RWPE2 (cell line): Measurements from ENCODE around the gene CRYBG1.

ENCODE experiments used
- ATAC-seq: fragments of 200-7000 bp; cut with Tn5 transposase; 3 replicates; pipeline ENCODE4 v1.9.1; 2021; ENCODE audit warnings: low read depth
- DNase-seq: peaks from one replicate; pipeline ENCODE4 v3.0.0-alpha.2; 2020; ENCODE audit warnings: low spot score
- H3K27ac ChIP-seq: fragments of 450-650 bp; 2 replicates; pipeline ENCODE4 v1.5.1; 2017; ENCODE audit warnings: mild to moderate bottlenecking; ENCODE audit not compliant: poor library complexity, severe bottlenecking
- H3K27me3 ChIP-seq: fragments of 250-450 bp; sonication (Bioruptor Pico); 2 replicates; pipeline ENCODE4 v1.5.1; 2021; ENCODE audit warnings: mild to moderate bottlenecking, moderate library complexity; ENCODE audit not compliant: insufficient read depth, poor library complexity, severe bottlenecking
- H3K36me3 ChIP-seq: fragments of 250-450 bp; sonication (Bioruptor Pico); 2 replicates; pipeline ENCODE4 v1.5.1; 2020; ENCODE audit warnings: low read depth, mild to moderate bottlenecking, moderate library complexity
- H3K4me1 ChIP-seq: fragments of 250-450 bp; sonication (Bioruptor Pico); 2 replicates; pipeline ENCODE4 v1.5.1; 2021; ENCODE audit warnings: mild to moderate bottlenecking, moderate library complexity; ENCODE audit not compliant: insufficient read depth, poor library complexity, severe bottlenecking
- H3K4me3 ChIP-seq: fragments of 250-450 bp; sonication (Bioruptor Pico); 2 replicates; pipeline ENCODE4 v1.5.1; 2021; ENCODE audit warnings: mild to moderate bottlenecking, moderate library complexity; ENCODE audit not compliant: severe bottlenecking
- H3K9me3 ChIP-seq: fragments of 250-450 bp; sonication (Bioruptor Pico); 2 replicates; pipeline ENCODE4 v1.5.1; 2021; ENCODE audit warnings: mild to moderate bottlenecking, moderate library complexity; ENCODE audit not compliant: severe bottlenecking
- CTCF ChIP-seq: fragments of 450-650 bp; IDR thresholded peaks from one replicate; pipeline ENCODE4 v1.5.1; 2017; ENCODE audit warnings: mild to moderate bottlenecking, moderate library complexity; ENCODE audit not compliant: poor library complexity, severe bottlenecking

The CRYBG1 gene

DNA sequence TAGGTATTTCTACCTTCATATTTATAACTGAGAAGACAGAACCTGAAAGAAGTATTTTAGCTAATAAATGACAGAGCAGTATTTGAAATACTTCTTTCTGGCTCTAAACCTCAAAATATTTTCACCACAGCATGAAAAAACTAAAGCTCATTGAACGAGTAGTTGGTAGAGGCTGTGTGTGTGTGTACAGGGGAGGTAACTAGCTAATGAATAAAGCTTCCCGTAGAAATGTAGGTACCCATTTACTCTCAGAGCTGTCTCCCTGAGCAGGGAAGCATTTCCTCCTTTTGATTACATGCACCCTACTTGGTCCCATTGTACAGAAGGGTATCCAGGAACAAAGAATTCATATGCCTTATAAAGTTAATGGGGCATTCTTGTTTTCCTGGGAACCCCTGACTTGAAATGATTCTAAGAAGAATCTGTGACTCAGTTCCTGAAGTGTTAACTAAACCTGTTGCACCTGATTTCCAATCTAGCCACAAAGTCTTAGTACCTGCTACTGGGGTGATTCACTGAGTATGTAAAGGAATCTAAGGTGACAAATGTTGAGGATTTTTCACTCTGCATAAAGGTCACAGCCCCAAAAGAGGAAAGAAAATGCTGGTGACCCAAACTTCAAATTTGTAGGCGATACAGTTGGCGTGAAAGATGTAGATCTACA is 12.5 kb downstream of the CRYBG1 start:
- Histone ChIP-seq H3K27ac (peak overlapping the region; percentile 91), H3K36me3 (no peaks in the 10 kb centered on the region), H3K4me1 (peaks cover 60% of the 10 kb centered on the region), H3K27me3 (no peaks in the 10 kb centered on the region), H3K9me3 (no peaks in the 10 kb centered on the region), H3K4me3 (no peak overlapping the region)
- no peak for DNase-seq
- no peak for TF ChIP-seq CTCF
- peak; percentile 7; the same call in 1 of the 3 replicates for ATAC-seq

- Histone ChIP-seq H3K4me1 (peaks cover 60% of the 10 kb centered on the region), H3K27me3 (no peaks in the 10 kb centered on the region), H3K36me3 (no peaks in the 10 kb centered on the region), H3K4me3 (no peak overlapping the region), H3K9me3 (no peaks in the 10 kb centered on the region), H3K27ac (no peak overlapping the region)
- TF ChIP-seq CTCF = no peak
- DNase-seq (no peak), ATAC-seq (no peak)
Observed at GRCh38 chr6:106373502-106374239, 13.2 kb downstream of the CRYBG1 start.

- H3K27ac ChIP-seq = peak overlapping the region; percentile 66
- no peak overlapping the region for H3K4me3 ChIP-seq
- H3K4me1 ChIP-seq = peaks cover 61% of the 10 kb centered on the region
- no peak for TF ChIP-seq CTCF
- ATAC-seq = peak; percentile 16; the same call in 1 of the 3 replicates
- no peaks in the 10 kb centered on the region for H3K9me3 ChIP-seq
- H3K27me3 ChIP-seq = no peaks in the 10 kb centered on the region
- no peak for DNase-seq
- no peaks in the 10 kb centered on the region for H3K36me3 ChIP-seq
Observed at GRCh38 chr6:106377061-106377540, 16.6 kb downstream of the CRYBG1 start.

GRCh38 chr6:106379951-106380350 is 19.4 kb downstream of the CRYBG1 start:
- no peak for TF ChIP-seq CTCF
- ATAC-seq = no peak
- Histone ChIP-seq H3K27me3 (no peaks in the 10 kb centered on the region), H3K4me3 (no peak overlapping the region), H3K9me3 (no peaks in the 10 kb centered on the region), H3K27ac (peak overlapping the region; percentile 96), H3K4me1 (peaks cover 61% of the 10 kb centered on the region), H3K36me3 (no peaks in the 10 kb centered on the region)
- no peak for DNase-seq
